GM21737 (cell line): Measurements from ENCODE around the gene RNASE7.
A peak's percentile ranks its signal among the peaks of the same experiment; 100 is the strongest.

Source experiments
- ATAC-seq: cut with Tn5 transposase; IDR thresholded peaks from one replicate; pipeline ENCODE4 v1.9.1; 2021; ENCODE audit warnings: mild to moderate bottlenecking, moderate library complexity; ENCODE audit not compliant: unreplicated experiment

The RNASE7 gene

DNA sequence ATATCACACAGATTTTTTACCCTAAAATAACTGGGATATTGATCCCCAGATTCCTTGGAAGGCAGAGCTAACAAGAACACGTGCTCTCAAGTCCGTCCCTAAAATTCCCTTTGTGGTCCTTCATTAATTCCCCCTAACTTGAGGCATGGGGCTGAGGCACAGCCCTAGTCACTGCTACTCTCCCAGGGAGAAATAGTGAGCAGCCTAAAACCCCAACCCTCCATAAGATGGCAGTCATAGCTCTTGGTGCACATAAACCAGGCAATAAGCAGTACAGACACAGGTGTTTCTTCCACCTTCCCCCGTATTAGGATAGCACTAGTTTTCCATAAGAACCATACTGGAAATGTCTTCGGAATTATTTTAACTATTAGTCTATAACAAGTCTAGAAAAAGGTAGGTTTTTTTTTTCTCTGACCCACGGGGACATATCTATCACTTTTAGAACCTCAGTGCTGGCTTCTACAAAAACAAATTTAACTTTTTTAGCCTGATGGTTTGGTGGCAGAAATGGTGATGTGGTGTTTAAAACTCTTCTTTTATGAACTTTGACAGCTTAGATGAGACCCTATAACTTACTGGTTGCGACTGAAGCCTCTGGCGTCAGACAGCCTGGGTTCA, 24.8 kb downstream of the RNASE7 start:
- ATAC-seq = no peak

GRCh38 chr14:21068521-21069387, 26.6 kb downstream of the RNASE7 start:
- no peak for ATAC-seq

DNA sequence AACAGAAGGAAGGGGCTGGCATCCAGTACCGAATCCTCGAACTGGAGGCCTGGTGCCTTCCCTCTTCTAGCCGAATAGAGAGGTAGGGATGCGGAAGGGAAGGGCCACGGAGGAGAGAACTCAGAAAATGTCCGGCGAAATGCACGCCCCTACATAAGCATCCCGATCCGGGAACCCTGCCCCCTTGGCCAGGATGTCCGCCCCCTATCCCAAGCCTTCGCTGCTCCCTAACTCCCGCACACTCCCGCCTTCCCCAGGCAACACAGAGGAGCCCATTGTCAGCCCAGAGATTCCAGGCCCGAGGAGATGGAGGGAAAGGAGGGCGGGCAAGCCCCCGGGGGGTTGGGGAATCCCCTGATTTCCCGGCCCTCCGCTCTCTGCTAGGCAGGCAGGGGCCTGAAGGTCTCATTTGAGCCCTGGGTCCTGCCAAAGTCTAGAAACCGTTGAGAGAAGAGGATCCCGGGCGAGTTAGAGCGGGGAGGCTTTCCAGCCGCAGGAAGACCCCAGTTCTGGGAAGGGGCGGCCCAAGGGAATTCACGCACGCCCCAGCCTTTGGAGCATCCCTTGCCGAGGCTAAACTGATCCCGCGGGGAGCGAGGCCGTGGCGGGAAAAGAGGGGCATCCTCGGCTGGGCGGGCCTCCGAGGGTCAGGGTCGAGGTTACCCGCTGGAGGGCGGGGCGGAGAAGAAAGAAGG, 27.4 kb downstream of the RNASE7 start:
- no peak for ATAC-seq

DNA sequence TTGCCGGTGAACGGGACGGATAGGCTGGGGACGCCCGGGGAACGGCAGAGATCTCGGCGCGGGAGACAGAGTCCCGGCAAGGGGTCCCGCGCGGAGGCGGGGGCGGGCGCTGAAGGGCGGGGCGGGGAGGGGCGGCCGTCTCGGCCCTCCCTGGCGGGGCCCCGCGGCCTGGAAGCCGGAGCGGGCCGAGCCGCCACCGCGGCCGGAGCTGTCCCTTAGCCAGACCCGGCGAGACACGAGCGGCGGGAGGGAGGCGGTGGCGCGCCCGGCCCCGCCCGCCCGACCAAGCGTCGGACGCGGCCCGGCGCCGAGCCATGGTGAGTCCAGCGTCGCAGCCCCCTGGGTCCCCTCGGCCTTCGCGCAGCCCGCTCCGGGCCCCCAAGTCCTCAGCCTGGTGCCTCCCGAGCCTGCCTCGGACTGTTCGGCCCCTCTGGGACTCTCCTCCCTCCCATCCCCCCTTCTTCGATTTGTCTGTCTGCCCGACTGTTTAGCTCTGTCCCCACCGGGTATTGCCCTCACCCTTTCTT, 28.0 kb downstream of the RNASE7 start, which contains the start of gene ARHGEF40:
Gene ARHGEF40, plus strand, starts transcription at position 222 of the 527 bp plus-strand sequence. Its CDS starts 93 bp downstream, at position 315.
- no peak for ATAC-seq

GRCh38 chr14:21070610-21071224, 28.6 kb downstream of the RNASE7 start:
- no peak for ATAC-seq

- ATAC-seq = peak; percentile 65
Measured at GRCh38 chr14:21071225-21072030, 29.3 kb downstream of the RNASE7 start.

- ATAC-seq = no peak
Measured at GRCh38 chr14:21072031-21072473, 29.9 kb downstream of the RNASE7 start.

DNA sequence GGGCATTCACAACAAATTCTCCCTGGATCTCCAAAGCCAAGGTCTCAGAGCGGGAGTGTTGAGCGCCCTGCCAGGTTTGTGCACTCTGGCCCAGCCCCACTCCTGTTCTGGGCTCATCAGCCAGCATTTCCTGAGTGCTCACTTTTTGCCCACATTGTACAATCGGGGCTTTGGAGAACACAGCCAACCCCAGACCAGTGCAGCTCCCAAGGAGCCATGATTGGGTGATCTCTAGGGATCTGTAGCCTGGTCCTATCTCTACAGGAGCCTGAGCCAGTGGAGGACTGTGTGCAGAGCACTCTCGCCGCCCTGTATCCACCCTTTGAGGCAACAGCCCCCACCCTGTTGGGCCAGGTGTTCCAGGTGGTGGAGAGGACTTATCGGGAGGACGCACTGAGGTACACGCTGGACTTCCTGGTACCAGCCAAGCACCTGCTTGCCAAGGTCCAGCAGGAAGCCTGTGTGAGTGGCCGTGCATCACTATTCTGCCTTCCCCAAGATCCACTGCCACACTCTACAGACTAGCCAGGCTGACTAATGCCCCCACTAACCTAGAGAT, 30.7 kb downstream of the RNASE7 start:
- no peak for ATAC-seq

DNA sequence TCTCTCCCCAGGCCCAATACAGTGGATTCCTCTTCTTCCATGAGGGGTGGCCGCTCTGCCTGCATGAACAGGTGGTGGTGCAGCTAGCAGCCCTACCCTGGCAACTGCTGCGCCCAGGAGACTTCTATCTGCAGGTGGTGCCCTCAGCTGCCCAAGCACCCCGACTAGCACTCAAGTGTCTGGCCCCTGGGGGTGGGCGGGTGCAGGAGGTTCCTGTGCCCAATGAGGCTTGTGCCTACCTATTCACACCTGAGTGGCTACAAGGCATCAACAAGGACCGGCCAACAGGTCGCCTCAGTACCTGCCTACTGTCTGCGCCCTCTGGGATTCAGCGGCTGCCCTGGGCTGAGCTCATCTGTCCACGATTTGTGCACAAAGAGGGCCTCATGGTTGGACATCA, 31.8 kb downstream of the RNASE7 start:
- ATAC-seq = no peak

DNA sequence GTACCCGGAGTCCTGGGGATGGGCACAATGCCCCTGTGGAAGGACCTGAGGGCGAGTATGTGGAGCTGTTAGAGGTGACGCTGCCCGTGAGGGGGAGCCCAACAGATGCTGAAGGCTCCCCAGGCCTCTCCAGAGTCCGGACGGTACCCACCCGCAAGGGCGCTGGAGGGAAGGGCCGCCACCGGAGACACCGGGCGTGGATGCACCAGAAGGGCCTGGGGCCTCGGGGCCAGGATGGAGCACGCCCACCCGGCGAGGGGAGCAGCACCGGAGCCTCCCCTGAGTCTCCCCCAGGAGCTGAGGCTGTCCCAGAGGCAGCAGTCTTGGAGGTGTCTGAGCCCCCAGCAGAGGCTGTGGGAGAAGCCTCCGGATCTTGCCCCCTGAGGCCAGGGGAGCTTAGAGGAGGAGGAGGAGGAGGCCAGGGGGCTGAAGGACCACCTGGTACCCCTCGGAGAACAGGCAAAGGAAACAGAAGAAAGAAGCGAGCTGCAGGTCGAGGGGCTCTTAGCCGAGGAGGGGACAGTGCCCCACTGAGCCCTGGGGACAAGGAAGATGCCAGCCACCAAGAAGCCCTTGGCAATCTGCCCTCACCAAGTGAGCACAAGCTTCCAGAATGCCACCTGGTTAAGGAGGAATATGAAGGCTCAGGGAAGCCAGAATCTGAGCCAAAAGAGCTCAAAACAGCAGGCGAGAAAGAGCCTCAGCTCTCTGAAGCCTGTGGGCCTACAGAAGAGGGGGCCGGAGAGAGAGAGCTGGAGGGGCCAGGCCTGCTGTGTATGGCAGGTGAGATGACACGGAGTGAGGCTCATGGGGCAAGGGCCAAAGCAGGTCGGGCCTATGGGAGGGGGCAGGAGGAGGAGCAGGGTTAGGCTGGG, 32.5 kb downstream of the RNASE7 start:
- no peak for ATAC-seq

- no peak for ATAC-seq
Measured at GRCh38 chr14:21075719-21076437, 33.7 kb downstream of the RNASE7 start.

- no peak for ATAC-seq
Measured at GRCh38 chr14:21077672-21078071, 35.5 kb downstream of the RNASE7 start.

DNA sequence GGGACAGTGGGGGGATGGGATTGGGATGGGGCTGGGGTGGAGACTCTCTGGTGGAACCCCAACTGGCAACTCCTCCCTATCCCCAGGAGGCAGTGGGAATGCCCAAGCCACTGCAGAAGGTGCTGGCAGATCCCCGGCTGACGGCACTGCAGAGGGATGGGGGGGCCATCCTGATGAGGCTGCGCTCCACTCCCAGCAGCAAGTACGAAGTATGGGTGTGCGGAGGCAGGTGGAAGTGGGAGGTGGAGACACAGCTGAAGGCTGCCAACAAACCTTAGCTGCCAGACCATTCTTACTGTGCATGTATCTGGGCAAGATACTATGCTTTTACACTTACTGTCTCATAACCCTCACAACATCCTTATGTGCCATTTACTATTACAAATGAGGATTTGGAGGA, 36.1 kb downstream of the RNASE7 start:
- ATAC-seq = no peak

GRCh38 chr14:21078726-21079125, 36.6 kb downstream of the RNASE7 start:
- ATAC-seq = no peak

GRCh38 chr14:21081521-21082142, 39.5 kb downstream of the RNASE7 start:
- no peak for ATAC-seq

DNA sequence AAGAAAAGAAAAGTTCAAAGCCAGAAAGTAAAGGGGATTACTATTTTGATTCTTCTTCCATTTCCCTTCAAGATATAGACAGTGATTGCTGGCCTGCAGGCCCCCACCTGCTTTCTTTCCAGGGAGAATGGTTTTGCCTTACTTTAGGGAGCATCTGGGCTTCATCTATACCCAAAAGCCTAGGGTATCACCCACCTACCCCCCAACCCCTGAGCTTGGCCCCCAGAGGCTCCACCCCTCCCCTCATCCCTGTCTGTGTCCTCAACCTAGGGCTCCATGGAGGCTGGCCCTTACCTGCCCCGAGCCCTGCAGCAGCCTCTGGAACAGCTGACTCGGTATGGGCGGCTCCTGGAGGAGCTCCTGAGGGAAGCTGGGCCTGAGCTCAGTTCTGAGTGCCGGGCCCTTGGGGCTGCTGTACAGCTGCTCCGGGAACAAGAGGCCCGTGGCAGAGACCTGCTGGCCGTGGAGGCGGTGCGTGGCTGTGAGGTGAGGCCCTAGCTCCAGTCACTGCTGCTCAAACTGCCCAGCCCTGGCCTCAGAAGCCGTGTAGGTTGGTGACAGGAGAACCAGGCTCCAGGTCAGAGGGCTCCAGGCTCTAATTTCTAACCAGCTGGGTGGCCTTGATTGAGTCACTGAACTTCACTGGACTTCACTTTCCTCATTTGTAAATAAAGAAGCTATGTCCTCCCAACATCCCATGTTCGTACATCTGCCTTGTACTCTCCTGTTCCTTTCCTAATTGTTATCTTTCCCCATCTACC, 41.6 kb downstream of the RNASE7 start:
- no peak for ATAC-seq

GRCh38 chr14:21084396-21084795, 42.2 kb downstream of the RNASE7 start:
- ATAC-seq = no peak
